Right lobe of liver (tissue), 4 donors: ENCODE measurements around the gene TMEM87B.

ENCODE experiments used
- CTCF ChIP-seq, 4 donors: fragments of 200-600 bp in 3 of 4; fragments of 450-650 bp in 1 of 4; IDR thresholded peaks; one replicate each; pipeline versions ENCODE4 v1.5.1 to v1.8.0; 2016 to 2022; ENCODE audit warnings: antibody characterized with exemption in 4 of 4, mild to moderate bottlenecking in 2 of 4
- POLR2A ChIP-seq: fragments of 450-650 bp; IDR thresholded peaks from one replicate; pipeline ENCODE4 v1.6.1; 2017; ENCODE audit warnings: antibody characterized with exemption, mild to moderate bottlenecking
- donor health status: DM: no; HTN: no; CAD: no.
- donor health status: DM: no; HTN: no; CAD: no.
- donor health status: DM: no; HTN: yes; CAD: no.

DNA sequence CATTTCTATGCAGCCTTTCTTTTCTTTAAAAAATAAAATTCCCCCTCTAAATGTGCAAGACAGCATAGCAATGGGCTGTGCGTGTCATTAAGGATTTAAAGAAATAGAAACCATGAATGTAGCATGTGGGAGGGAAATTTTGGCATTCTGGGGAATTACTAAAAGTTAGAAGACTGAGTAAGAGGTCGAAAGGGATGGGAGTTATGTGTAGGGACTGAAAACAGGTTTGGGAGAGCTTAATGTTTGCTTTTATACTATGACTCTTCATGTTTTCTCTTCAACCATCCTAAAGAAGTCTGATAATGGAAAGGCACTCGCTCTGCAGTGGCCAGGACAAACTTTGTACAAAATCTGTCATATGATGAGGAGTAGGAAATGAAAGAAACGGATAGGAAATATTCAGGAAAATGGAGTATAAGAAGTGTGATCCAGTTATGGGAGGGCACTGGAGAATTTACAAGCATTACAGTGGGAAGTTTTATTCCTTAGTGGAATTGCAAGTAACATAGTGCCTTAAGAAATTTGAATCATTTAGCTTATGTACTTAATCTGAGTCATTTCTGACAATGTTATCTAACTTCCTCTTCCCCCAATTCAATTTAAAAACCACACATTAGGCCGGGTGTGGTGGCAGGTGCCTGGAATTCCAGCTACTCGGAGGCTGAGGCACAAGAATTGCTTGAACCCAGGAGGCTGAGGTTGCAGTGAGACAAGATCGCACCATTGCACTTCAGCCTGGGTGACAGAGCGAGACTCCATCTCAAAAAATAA lies 20.6 kb downstream of the TMEM87B start:
- no peak for TF ChIP-seq CTCF (IDR thresholded peaks at IDR 0.05)
- no peak for TF ChIP-seq POLR2A
